CD1c-positive myeloid dendritic cell (primary cell): ENCODE data around the gene C1QTNF9B.
"Not testable (repeated sequence)": the region's sequence is repeated elsewhere in the genome, so short reads cannot be mapped to it uniquely, and the experiment has no call there.

ENCODE experiments used
- DNase-seq: peaks from one replicate; pipeline ENCODE4 v3.0.0-alpha.2; 2016; ENCODE audit errors: extremely low spot score

The C1QTNF9B gene

DNA sequence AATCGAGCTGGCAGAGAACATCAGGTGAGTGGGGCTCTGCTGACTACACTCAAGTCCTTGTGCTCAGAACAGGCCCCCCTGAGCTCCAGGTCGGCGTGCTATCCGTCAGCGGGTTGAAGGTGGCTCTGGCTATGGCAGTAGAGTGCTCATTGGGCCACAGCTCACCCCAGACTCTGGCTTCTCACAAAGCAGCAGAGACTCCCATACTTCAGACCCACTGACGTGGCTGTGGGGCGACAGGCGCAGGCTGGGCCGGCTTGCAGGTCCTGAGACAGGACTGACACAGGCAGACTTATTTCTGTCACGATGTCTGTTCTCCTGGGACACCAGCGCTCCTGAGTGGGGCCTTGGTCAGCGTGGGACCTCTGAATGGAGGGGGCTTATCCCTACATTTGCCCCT is 2.6 kb downstream of the C1QTNF9B start:
- not testable (repeated sequence) for DNase-seq

GRCh38 chr13:23893791-23894190 is 3.5 kb downstream of the C1QTNF9B start:
- DNase-seq, result not testable (repeated sequence)

DNA sequence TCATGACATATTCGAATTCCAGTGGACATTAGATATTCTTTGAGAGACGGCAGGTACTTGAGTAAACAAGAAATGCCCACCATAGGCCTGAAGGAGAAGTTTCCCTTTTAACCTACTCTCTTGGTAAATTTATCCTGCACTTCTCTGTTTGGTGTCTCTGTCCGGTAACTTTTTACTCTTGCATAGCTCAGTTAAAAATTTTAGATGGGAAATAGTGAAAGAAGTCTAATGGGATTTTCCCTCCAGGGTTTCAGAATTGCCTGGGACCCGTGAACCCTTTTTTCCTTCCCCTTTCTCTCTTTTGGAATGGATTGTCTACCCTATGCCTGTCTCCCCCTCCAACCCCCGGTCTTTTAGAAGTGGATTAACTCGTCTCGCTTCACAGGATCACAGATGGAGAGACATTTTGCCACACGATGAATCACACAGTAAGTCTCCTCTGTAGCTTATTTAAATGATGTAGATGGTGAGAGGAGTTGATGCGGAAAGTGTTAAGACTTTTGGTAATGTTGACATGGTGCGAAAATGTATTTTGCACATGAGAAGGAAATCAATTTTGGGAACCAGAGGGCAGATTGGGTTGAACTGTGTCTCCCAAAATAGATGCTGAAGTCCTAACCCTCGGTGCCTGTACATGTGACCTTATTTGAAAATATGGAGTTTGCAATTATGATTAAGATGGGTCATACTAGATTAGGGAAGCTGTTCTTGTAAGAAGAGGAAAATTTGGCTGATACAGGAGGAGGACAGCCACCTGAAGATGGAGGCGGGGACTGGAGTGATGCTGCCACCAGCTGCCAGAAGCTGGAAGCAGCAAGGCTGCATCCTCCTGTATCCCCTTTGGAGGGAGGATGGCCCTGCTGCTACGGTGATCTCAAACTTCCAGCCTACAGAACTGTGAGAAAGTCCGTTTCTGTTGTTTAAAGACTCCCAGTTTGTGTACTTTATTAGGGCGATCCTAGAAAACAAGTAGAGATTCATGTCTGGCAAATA is 7.4 kb downstream of the C1QTNF9B start:
- no peak for DNase-seq

DNA sequence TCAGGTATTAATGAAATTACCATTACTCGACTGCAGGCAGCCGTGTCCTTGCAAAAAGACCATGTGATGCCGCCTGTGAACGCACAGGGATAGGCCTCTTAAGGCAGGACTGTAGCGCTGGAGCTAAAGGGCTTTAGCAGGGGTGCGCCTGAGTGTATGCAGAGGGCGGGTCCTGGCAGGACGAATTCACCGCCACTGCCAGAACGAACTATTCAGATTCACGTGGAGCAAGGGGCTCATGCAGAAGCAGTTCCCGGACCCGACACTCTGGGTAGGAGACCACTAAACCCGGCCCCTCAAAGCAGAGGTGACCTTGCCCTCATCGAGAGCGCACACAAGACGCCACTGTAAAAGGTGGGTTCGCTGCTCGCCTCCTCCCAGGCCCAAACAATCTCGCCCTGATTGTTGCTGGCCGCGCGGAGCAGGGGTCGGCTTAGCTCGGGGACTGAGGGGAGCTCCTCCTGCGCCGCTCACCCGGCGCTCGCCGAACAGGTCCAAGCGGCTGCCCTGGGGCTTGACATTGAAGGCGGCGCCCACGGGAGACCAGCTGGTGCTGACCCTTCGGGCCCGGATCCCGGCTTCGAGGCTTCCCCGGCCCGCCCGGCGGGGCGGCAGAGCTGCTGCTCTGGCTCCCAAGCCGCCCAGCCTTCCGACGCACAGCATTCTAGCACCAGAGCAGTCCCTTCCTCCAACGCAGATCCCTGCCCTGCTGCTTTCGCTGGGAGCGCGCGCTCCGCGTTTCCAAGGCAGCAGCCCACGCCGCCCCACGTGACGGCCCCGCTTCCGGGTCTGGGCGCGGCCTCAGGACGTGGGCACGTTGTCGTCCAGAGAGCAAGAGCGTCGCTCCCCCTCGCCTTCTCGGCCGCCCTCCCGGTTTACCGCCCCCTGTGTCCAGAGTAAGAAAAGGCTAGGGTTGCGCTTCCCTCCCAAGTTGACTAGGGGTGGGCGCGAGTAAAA is 8.4 kb downstream of the C1QTNF9B start, which contains the start of gene MIPEP:
Gene MIPEP (minus strand): TSS at position 743 of the 957 bp plus-strand sequence. CDS start 80 bp downstream, at position 663.
- DNase-seq, result peak; percentile 98

GRCh38 chr13:23884361-23884760 is 12.9 kb downstream of the C1QTNF9B start:
- DNase-seq, result not testable (repeated sequence)

DNA sequence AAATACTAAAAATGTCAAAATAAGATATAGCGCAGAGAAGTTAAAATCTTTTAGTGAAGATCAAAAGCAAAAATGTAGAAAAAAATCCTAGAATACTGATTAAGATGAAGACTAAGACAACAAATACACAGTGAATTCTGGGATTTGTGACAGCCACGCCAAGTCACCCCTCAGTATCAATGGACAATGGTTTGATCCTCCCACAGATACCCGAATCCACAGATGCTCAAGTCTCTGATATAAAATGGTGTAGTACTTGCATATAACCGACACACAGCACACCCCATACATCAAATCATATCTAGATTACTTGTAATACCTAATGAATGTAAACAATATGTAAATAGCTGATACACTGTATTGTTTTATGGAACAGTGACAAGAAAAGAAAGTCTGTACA is 14.0 kb downstream of the C1QTNF9B start:
- no peak for DNase-seq

- DNase-seq, result not testable (repeated sequence)
Observed at GRCh38 chr13:23881402-23881800, 15.9 kb downstream of the C1QTNF9B start.

DNA sequence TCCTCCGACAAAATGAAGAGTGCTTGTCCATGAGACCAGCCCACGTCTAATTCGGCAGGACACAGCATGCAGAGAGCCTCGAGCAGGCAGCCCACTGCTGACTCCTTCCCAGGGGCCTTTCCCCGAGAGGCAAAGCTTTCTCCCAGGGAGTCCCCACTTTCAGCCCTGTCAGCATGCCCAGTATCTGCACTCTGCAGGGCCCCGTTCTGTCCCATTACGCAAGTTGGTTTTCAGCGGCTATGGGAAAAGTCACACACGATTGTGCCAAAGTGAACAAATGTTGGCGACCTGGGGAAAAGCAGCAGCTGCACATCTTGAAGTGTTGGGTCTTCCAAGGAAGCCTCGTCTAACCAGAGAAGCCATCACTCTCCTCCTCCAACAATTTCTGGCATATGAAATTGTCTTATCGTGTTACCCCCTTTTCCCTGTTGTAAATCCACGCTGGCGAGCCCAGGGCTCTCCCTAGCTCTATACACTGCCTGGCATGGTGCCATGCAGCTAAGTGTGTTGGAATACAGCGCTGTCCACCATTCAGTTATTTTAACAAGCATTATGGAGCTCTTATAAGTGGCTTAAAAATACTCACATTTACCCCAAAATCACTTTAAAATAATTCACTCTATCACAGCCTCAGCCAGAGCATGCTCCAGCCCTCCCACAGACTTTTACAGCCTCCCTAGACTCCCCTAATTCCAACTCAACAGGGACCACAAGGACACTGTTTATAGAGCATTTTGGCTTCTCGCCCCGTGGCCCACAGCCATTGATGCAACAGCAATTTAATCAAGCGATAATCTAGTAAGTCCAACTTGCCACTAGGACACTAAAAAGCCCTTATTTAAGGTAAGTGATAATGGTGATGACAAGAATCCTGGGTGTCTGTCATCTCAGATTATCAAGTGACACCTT is 16.6 kb downstream of the C1QTNF9B start:
- not testable (repeated sequence) for DNase-seq

DNA sequence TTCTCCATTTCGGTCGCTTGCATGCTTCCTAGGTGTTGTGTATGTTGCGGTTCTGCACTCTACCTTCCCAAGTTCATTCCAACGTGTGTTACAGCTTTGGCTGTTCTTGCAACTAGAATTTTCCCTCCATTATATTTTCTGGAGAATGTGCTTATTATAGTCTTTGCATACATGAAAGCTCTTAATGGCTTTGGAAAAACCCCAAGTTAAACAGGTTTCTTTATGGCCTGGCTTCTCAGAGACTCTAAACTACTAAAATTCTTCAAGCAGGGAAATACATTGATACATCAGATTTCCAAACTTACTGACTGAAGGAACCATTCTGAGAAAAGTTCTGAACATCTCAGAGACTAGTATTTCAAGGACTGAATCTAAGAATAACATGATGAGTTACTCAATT is 20.0 kb downstream of the C1QTNF9B start:
- no peak for DNase-seq

DNA sequence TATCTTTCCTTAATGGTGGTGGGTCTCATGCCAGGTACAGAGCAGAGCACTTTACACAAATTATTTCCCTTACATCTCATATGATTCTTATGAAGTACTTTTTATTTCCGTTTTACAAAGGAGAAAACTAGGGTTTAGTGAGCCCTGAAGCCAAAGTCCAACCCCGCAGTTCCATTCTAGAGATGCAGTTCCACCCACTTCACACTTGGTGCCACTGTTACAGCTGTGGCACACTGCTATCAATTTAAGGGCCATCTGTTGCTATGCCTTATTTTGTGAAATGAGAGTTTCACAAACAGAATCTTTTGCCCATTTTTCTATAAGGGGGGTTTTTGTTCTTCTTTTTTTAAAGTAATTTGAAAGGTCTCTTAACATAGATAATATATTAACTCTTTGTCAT is 21.0 kb downstream of the C1QTNF9B start:
- no peak for DNase-seq

GRCh38 chr13:23871616-23872220 is 25.6 kb downstream of the C1QTNF9B start:
- DNase-seq, result peak; percentile 43

DNA sequence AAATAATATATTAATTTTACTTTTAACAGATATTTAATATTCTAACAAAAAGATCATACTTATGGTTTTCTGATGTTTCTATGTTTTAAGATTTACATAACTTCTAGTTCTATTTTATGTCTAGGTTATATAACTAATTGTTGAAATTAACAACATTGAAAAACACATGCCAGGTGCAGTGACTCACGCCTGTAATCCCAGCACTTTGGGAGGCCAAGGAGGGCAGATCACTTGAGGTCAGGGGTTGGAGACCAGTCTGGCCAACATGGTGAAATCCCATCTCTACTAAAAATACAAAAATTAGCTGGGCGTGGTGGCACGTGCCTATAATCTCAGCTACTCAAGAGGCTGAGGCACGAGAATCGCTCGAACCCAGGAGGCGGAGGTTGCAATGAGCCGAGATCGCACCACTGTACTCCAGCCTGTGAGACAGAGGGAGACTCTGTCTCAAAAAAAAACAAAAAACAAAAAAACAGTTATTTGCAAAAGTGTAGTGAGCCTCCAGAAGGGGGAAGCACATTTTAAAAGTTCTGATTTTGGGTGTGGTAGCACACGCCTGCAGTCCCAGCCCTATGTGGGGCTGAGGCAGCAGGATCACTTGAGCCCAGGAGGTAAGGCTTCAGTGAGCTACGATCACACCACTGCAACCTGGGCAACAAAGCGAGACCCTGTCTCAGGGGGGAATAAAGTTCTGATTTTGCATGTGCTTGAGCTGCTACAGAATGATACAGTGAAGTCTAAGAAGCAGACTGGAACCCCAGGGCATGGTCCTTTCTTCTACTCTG is 26.8 kb downstream of the C1QTNF9B start:
- no peak for DNase-seq

DNA sequence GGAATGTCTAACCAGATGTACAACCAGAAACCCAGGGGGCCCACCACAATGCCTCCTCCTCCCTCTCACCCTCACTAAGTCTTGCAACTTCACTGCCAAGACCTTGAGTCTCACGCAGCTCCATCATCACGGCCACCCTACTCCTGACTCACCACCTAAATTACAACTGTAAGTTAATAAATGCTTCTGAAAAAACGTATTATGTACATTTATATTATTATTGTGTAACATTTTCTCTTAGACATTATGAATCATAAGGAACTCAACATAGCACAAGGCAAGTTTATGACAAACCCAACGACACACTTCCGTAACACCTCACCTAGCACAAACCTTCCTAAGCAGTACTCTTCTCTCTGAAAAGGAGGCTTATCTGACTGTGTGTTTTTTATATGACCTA is 28.8 kb downstream of the C1QTNF9B start:
- DNase-seq, result no peak

- DNase-seq, result no peak
Observed at GRCh38 chr13:23867027-23867491, 30.2 kb downstream of the C1QTNF9B start.

GRCh38 chr13:23866420-23867026 is 30.8 kb downstream of the C1QTNF9B start:
- no peak for DNase-seq

DNA sequence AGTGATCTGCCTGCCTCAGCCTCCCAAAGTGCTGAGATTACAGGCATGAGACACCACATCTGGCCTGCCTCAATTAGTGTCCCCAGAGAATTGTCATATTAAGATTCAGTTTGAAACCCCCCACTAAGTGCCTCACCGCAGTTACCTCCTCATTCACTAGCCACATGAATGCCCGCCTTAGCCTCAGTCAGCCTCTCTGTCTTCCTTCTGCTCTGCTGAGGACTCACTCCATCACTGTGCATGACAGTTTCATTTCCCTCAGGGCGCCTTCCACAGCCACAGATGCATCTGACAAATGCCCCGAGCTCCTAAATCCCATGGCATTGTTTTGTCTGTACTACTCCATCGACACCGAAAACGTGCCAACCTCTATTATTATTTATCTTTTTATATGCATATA is 31.4 kb downstream of the C1QTNF9B start:
- DNase-seq, result no peak

GRCh38 chr13:23865026-23865425 is 32.3 kb downstream of the C1QTNF9B start:
- no peak for DNase-seq

DNA sequence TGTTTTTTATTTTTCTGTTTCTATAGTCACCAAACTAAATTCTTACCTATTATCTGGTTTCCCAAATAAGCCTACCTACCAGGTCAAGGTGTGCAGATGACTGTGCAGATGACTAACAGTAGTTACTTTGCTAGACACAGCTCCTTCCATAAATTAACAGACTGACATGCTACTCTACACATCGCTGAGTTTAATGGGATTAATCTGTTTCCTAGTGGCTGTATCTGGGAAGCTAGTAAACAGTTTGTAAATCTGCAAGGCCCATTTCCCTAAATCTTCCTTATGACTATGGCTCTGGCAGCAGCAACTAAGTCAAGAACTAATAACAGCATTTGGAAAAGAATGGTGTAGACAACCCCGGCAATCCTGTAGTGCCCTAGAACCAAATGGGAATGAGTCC is 36.0 kb downstream of the C1QTNF9B start:
- DNase-seq, result no peak

DNA sequence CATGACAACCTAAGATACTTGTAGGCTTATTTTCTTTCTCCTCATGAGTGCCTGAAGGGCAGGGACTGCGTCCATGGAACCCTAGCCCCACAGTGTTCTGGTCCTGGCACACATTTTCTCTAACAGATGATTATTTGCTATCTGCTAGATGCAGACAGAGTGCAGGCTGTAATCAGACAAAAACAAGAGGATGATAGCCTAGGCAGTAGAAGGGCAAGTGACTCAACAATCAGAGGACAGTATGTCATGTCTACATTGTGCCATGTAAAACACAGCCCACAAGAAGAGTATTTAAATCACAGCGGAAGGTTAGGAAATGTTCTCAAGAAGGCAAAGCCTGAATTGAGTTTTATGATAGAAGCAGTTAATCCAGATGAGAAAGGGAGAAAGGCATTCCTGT is 37.4 kb downstream of the C1QTNF9B start:
- no peak for DNase-seq
